Ascending aorta (tissue), 2 donors: ENCODE results near the gene TMEM52. TPM values are rescaled to one million over a fixed set of nuclear protein-coding genes. Genes with fewer than 3 reads are reported as not detected.

ENCODE experiments used
- DNase-seq, 2 donors: peaks; one replicate each; pipeline ENCODE4 v3.0.0-alpha.2; 2019; ENCODE audit warnings: low spot score in 2 of 2
- H3K27ac ChIP-seq, 2 donors: fragments of 200-600 bp; sonication (generic); one replicate each; pipeline ENCODE4 v1.5.1; 2016 to 2017; ENCODE audit warnings: mild to moderate bottlenecking in 1 of 2
- H3K27me3 ChIP-seq: fragments of 200-600 bp; sonication (generic); one replicate; pipeline ENCODE4 v1.5.1; 2017
- H3K36me3 ChIP-seq, 2 donors: fragments of 200-600 bp; sonication (generic); one replicate each; pipeline ENCODE4 v1.5.1; 2016
- H3K4me1 ChIP-seq, 2 donors: fragments of 200-600 bp; sonication (generic); one replicate each; pipeline ENCODE4 v1.5.1; 2016 to 2017; ENCODE audit warnings: mild to moderate bottlenecking in 1 of 2
- H3K4me3 ChIP-seq, 2 donors: fragments of 200-600 bp; sonication (generic); one replicate each; pipeline ENCODE4 v1.5.1; 2016 to 2017; ENCODE audit warnings: mild to moderate bottlenecking in 1 of 2
- H3K9me3 ChIP-seq, 2 donors: fragments of 200-600 bp; sonication (generic); one replicate each; pipeline ENCODE4 v1.5.1; 2016
- CTCF ChIP-seq, 3 experiments: fragments of 200-600 bp in 2 of 3; fragments of 450-650 bp in 1 of 3; sonication (generic) in 2 of 3; IDR thresholded peaks; one replicate each; pipeline ENCODE4 v1.5.1; 2016 to 2019; ENCODE audit warnings: antibody characterized with exemption in 3 of 3, mild to moderate bottlenecking in 1 of 3, moderate library complexity in 1 of 3
- intact Hi-C: fragments of 100-400 bp; cut with DNase I; formaldehyde crosslinking; loops from one replicate; pipeline ENCODE4 v1.15.1; 2023
- total RNA-seq: library from RNA; depleted of rRNA; stranded (reverse); fragments of >200 nt; gene quantifications from one replicate; pipeline ENCODE4 v1.1.0, GENCODE V29; 2016

TMEM52 gene
- total RNA-seq, 1 donor from 2014 or later, result not detected

- no peaks in the 10 kb centered on the region for H3K9me3 ChIP-seq
- no peaks in the 10 kb centered on the region for H3K4me1 ChIP-seq
- no peaks in the 10 kb centered on the region for H3K27me3 ChIP-seq
- DNase-seq, result no peak
- TF ChIP-seq CTCF (IDR thresholded peaks at IDR 0.05), result no peak
- H3K4me3 ChIP-seq, result no peak overlapping the region
- H3K36me3 ChIP-seq, result no peaks in the 10 kb centered on the region
- intact Hi-C loops, result no loop called here
- H3K27ac ChIP-seq, result no peak overlapping the region
Measured at GRCh38 chr1:1964811-1965210, 45.7 kb upstream of the TMEM52 start.

- intact Hi-C loops, result no loop called here
- TF ChIP-seq CTCF (IDR thresholded peaks at IDR 0.05), result no peak
Measured at GRCh38 chr1:1963570-1963969, 44.5 kb upstream of the TMEM52 start.

GRCh38 chr1:1962752-1963151 lies 43.7 kb upstream of the TMEM52 start:
- H3K27me3 ChIP-seq, result no peaks in the 10 kb centered on the region
- no peak overlapping the region for H3K4me3 ChIP-seq
- H3K27ac ChIP-seq, result no peak overlapping the region
- no peaks in the 10 kb centered on the region for H3K36me3 ChIP-seq
- intact Hi-C loops, result no loop called here
- DNase-seq, result no peak
- no peaks in the 10 kb centered on the region for H3K9me3 ChIP-seq
- H3K4me1 ChIP-seq, result no peaks in the 10 kb centered on the region
- no peak for TF ChIP-seq CTCF (IDR thresholded peaks at IDR 0.05)

More at GRCh38 chr1:1963570-1963969, 44.5 kb upstream of the TMEM52 start:
- no peaks in the 10 kb centered on the region for H3K27me3 ChIP-seq
- no peak for DNase-seq
- H3K9me3 ChIP-seq, result no peaks in the 10 kb centered on the region
- no peaks in the 10 kb centered on the region for H3K4me1 ChIP-seq
- no peak overlapping the region for H3K4me3 ChIP-seq
- no peaks in the 10 kb centered on the region for H3K36me3 ChIP-seq
- H3K27ac ChIP-seq, result no peak overlapping the region

GRCh38 chr1:1960480-1961196 lies 41.6 kb upstream of the TMEM52 start:
- intact Hi-C loops, result no loop called here
- H3K9me3 ChIP-seq, result no peaks in the 10 kb centered on the region
- no peak overlapping the region for H3K27ac ChIP-seq
- H3K27me3 ChIP-seq, result no peaks in the 10 kb centered on the region
- no peaks in the 10 kb centered on the region for H3K36me3 ChIP-seq
- no peak for TF ChIP-seq CTCF (IDR thresholded peaks at IDR 0.05)
- H3K4me3 ChIP-seq, result no peak overlapping the region
- no peak for DNase-seq
- no peaks in the 10 kb centered on the region for H3K4me1 ChIP-seq

GRCh38 chr1:1959840-1960479 lies 40.9 kb upstream of the TMEM52 start:
- Histone ChIP-seq H3K4me1 (no peaks in the 10 kb centered on the region), H3K27me3 (no peaks in the 10 kb centered on the region), H3K9me3 (no peaks in the 10 kb centered on the region), H3K4me3 (no peak overlapping the region), H3K27ac (no peak overlapping the region), H3K36me3 (no peaks in the 10 kb centered on the region)
- TF ChIP-seq CTCF (IDR thresholded peaks at IDR 0.05), result peak; percentile 39 to 56 (median 43)
- intact Hi-C loops, result no loop called here
- DNase-seq, result peak in 1 of 2 donors; percentile 72
